Measurements from ENCODE around the gene FBXO34.
A peak's percentile ranks its signal among the peaks of the same experiment; 100 is the strongest.

Gene FBXO34

GRCh38 chr14:55239320-55239719 is 31.9 kb upstream of the FBXO34 start:
- no peak overlapping the region for H2AFZ ChIP-seq (ENCODE audit: low read depth, low read length)
- TF ChIP-seq EZH2 (IDR thresholded peaks at IDR 0.05; ENCODE audit: borderline replicate concordance, low read depth, low read length, severe bottlenecking): no peak
- no peak for TF ChIP-seq CTCF (IDR thresholded peaks at IDR 0.05; ENCODE audit: borderline replicate concordance, extremely low read depth, low read length, poor library complexity, severe bottlenecking)
- H3K27me3 ChIP-seq (ENCODE audit: insufficient read depth, low read length, poor library complexity): peaks cover 14% of the 10 kb centered on the region
- no peaks in the 10 kb centered on the region for H3K9me3 ChIP-seq (ENCODE audit: insufficient read depth, low read length, severe bottlenecking)
- no peak overlapping the region for H3K9ac ChIP-seq (ENCODE audit: low read depth, low read length)
- no peaks in the 10 kb centered on the region for H3K79me2 ChIP-seq (ENCODE audit: insufficient read depth, low read length)
- no peaks in the 10 kb centered on the region for H3K36me3 ChIP-seq (ENCODE audit: insufficient read depth, low read length)
- ATAC-seq (ENCODE audit: insufficient read depth, low read depth) (peak; percentile 57), DNase-seq (no peak)
- H3K4me3 ChIP-seq (ENCODE audit: low read depth in 1 of 2, low read length in 2 of 2): no peak overlapping the region
- H3K4me2 ChIP-seq (ENCODE audit: insufficient read depth, low read length): no peak overlapping the region
- no peak overlapping the region for H3K27ac ChIP-seq (ENCODE audit: low read length)
- no peaks in the 10 kb centered on the region for H3K4me1 ChIP-seq (ENCODE audit: insufficient read depth, low read length)
- no peaks in the 10 kb centered on the region for H4K20me1 ChIP-seq (ENCODE audit: insufficient read depth, low read length)

- Histone ChIP-seq H3K4me1 (ENCODE audit: insufficient read depth, low read length) (no peaks in the 10 kb centered on the region), H3K36me3 (ENCODE audit: insufficient read depth, low read length) (no peaks in the 10 kb centered on the region), H3K9ac (ENCODE audit: low read depth, low read length) (no peak overlapping the region), H4K20me1 (ENCODE audit: insufficient read depth, low read length) (no peaks in the 10 kb centered on the region), H3K4me2 (ENCODE audit: insufficient read depth, low read length) (no peak overlapping the region), H3K9me3 (ENCODE audit: insufficient read depth, low read length, severe bottlenecking) (no peaks in the 10 kb centered on the region), H2AFZ (ENCODE audit: low read depth, low read length) (no peak overlapping the region), H3K4me3 (ENCODE audit: low read depth in 1 of 2, low read length in 2 of 2) (no peak overlapping the region), H3K27ac (ENCODE audit: low read length) (no peak overlapping the region), H3K79me2 (ENCODE audit: insufficient read depth, low read length) (no peaks in the 10 kb centered on the region), H3K27me3 (ENCODE audit: insufficient read depth, low read length, poor library complexity) (peaks cover 14% of the 10 kb centered on the region)
- no peak for TF ChIP-seq CTCF (IDR thresholded peaks at IDR 0.05; ENCODE audit: borderline replicate concordance, extremely low read depth, low read length, poor library complexity, severe bottlenecking)
- no peak for TF ChIP-seq EZH2 (IDR thresholded peaks at IDR 0.05; ENCODE audit: borderline replicate concordance, low read depth, low read length, severe bottlenecking)
- ATAC-seq (ENCODE audit: insufficient read depth, low read depth) (no peak), DNase-seq (no peak)
Measured at GRCh38 chr14:55240526-55241178, 30.6 kb upstream of the FBXO34 start.

GRCh38 chr14:55241673-55242072 is 29.5 kb upstream of the FBXO34 start:
- no peak overlapping the region for H3K4me3 ChIP-seq (ENCODE audit: low read depth in 1 of 2, low read length in 2 of 2)
- no peaks in the 10 kb centered on the region for H4K20me1 ChIP-seq (ENCODE audit: insufficient read depth, low read length)
- ATAC-seq (ENCODE audit: insufficient read depth, low read depth) (no peak), DNase-seq (no peak)
- no peak for TF ChIP-seq EZH2 (IDR thresholded peaks at IDR 0.05; ENCODE audit: borderline replicate concordance, low read depth, low read length, severe bottlenecking)
- TF ChIP-seq CTCF (IDR thresholded peaks at IDR 0.05; ENCODE audit: borderline replicate concordance, extremely low read depth, low read length, poor library complexity, severe bottlenecking): no peak
- H3K4me1 ChIP-seq (ENCODE audit: insufficient read depth, low read length): no peaks in the 10 kb centered on the region
- no peak overlapping the region for H2AFZ ChIP-seq (ENCODE audit: low read depth, low read length)
- H3K36me3 ChIP-seq (ENCODE audit: insufficient read depth, low read length): no peaks in the 10 kb centered on the region
- no peak overlapping the region for H3K27ac ChIP-seq (ENCODE audit: low read length)
- no peak overlapping the region for H3K9ac ChIP-seq (ENCODE audit: low read depth, low read length)
- H3K27me3 ChIP-seq (ENCODE audit: insufficient read depth, low read length, poor library complexity): peaks cover 19% of the 10 kb centered on the region
- H3K79me2 ChIP-seq (ENCODE audit: insufficient read depth, low read length): no peaks in the 10 kb centered on the region
- no peaks in the 10 kb centered on the region for H3K9me3 ChIP-seq (ENCODE audit: insufficient read depth, low read length, severe bottlenecking)
- H3K4me2 ChIP-seq (ENCODE audit: insufficient read depth, low read length): no peak overlapping the region
